Frontal cortex (tissue), 4 donors: ENCODE measurements around the gene IKZF4. TPM values are rescaled to one million over a fixed set of nuclear protein-coding genes. Genes with fewer than 3 reads are reported as not detected.

Source experiments
- DNase-seq, 2 donors: peaks; one replicate each; pipeline ENCODE4 v3.0.0; 2012; ENCODE audit warnings: low spot score in 2 of 2
- FAIRE-seq: peaks from 2 replicates; lab custom pipeline; 2012; peaks lifted over from hg19 to GRCh38; lab: Jason Lieb, UNC
- total RNA-seq: library from RNA; depleted of rRNA; stranded (reverse); fragments of >200 nt; gene quantifications from one replicate; pipeline ENCODE4 v1.2.3, GENCODE V29; 2014
- donor health status: control.
- donor health status: control.
- donor health status: control.

The IKZF4 gene
- total RNA-seq, 1 donor from 2014 or later, result 1.6 TPM

DNA sequence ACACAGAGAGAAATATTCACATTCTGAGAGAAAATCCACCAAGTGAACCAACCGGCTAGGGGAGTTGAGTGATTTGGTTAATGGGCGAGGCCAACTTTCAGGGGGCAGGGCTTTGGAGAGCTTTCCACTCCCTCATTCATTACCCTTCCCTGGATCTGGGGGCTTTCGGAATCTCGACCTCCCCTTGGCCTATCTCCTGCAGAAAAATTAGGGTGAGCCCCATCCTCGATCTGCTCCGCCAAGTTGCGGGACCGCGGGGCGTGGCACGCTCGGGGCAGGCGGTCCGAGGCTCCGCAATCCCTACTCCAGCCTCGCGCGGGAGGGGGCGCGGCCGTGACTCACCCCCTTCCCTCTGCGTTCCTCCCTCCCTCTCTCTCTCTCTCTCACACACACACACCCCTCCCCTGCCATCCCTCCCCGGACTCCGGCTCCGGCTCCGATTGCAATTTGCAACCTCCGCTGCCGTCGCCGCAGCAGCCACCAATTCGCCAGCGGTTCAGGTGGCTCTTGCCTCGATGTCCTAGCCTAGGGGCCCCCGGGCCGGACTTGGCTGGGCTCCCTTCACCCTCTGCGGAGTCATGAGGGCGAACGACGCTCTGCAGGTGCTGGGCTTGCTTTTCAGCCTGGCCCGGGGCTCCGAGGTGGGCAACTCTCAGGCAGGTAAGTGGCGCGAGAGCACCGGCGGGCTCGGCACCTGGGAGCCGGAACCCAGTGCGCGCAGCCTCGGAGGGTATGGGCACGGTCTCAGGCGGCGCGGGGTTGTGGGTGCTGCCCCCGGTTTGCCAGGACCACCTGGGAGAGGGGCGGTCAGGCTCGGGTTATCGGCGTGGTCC, 59.1 kb downstream of the IKZF4 start, which contains the start of gene ERBB3:
TSS of gene ERBB3 (plus strand) at position 443 of the 833 bp plus-strand sequence. CDS start at position 579, 136 bp downstream.
- FAIRE-seq (no peak), DNase-seq (peak; percentile 83 to 91)

GRCh38 chr12:56080556-56081138, 59.8 kb downstream of the IKZF4 start:
- DNase-seq (no peak), FAIRE-seq (no peak)

DNA sequence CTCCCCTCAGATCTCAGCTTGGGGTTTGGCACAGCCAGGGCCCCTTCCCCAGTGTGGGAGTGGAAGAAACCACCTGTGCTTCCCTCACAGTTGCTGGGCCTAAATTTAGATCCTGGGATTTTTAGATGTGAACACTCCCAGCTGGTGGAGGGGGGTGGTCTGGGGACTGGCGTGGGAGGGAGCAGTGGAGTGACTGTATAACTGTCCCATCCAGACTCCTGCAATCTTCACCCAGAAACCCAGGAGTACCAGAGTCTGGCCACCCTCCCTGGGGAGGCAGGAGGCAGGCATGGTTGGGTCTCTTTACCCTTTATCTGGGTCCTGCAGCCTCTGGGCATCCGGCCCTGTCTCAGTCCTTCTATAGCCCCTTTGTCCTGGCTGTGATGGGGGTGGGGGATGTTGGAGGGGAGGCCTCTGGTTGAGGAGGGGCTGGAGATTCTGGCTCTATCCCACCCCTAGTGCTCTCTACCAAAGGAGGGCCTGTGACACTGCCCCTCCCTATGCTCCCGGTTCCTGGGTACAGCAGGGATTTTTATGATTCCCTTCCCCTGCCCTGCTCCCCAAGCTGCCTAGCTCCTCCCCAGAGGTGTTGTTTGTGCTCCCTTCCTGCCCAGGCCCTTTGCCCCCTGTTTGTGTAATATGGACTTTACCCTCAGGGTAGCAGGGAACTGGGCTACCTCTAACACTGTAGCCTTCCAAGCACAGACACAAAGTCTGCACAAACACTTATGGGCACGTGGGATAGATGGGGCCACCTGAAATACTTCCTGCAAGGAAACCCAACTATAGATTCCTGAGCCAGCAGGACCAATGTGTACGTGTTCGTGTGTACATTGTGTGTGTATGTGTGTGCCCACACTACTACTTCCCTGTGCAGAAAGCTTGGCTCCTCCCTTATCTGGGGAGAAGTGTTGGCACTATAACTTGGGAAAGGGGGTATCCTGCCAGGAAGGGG, 60.8 kb downstream of the IKZF4 start:
- FAIRE-seq (no peak), DNase-seq (peak; percentile 29 to 71)

DNA sequence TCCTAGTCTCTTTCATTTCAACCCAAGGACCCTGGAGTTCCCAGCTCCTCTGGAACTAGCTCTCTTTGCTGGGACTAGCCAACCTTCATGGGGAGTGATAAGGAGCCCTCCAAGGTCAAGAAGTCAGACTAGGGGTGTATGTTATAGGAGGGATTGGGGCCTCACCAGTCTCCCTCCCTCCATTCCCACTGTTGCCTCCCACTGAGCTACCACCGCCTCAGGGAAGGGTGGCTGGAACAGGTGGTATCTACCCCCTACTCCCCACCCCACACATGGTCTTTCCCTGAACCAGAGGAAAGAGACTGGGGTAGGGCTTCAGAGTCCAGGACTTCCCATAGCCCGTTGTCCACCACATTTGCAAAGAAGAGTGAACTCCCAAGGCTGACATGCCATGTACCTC, 61.5 kb downstream of the IKZF4 start:
- FAIRE-seq (no peak), DNase-seq (no peak)

GRCh38 chr12:56082967-56083366, 62.1 kb downstream of the IKZF4 start:
- FAIRE-seq (no peak), DNase-seq (peak; percentile 52 to 78)

- FAIRE-seq, result no peak
- no peak for DNase-seq
These were observed 64.2 kb downstream of the IKZF4 start for GRCh38 chr12:56084958-56085543.

DNA sequence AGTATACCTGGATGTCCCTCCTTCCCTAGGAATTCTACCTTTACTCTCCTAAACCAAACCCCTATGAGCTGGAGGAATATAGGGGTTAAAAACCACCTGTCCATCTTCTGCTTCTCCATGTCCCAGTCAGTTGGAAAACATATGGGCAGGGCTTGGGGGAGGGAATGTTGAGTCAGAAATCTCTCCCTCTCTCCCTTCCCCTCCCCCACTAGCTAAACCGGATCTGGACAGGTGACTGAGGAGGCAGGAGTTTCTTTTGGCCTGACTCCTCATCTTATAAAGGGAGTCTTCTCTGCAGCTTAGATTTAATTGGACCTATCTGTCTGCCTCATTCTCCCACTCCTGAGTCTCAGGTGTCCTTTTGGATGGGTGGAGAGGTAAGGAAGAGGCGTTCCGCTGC, 65.3 kb downstream of the IKZF4 start:
- FAIRE-seq, result no peak

DNA sequence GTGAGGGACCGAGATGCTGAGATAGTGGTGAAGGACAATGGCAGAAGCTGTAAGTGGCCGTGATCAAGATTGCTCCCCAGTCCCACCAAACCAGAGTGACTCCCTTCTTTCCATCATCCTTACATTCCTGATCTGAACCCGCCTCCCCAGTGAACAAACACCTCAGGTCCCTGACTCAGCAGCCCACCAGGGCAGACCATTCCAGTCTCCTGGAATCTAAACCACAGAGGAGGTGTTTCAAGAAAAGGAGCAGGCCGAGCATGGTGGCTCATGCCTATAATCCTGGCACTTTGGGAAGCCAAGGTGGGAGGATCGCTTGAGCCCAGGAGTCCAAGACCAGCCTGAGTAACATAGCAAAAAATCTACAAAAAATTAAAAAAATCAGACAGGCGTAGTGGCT, 65.8 kb downstream of the IKZF4 start:
- no peak for FAIRE-seq
- DNase-seq, result no peak

More for the DNA sequence above, 65.3 kb downstream of the IKZF4 start:
- DNase-seq, result no peak

DNA sequence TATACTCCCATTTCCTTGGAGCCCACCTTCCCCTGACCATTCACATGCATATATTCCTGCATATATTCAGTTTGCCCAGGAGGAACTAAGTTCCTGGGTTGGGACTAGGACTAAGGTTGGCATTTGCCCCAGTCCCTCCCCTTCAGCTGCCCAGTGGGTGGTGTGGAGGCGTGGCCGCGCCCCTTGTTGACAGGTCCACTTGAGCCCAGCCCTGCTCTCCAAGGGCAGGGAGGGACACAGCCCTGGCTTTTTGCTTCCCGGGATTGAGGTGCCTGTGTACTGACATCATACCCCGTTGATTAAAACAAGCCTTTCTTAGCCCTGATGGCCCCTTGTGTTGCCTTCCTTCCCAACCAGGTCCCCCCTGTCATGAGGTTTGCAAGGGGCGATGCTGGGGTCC, 66.4 kb downstream of the IKZF4 start:
- no peak for FAIRE-seq

More for the DNA sequence above, 66.4 kb downstream of the IKZF4 start:
- DNase-seq, result no peak

Other genes with a start within 250 kb of the IKZF4 start
- gene SARNP, start 203.3 kb upstream of the IKZF4 start, total RNA-seq, result 66.4 TPM
- gene ORMDL2, start 203.0 kb upstream of the IKZF4 start, total RNA-seq, result 4.5 TPM
- 42.0 TPM for gene DNAJC14, start 191.5 kb upstream of the IKZF4 start, total RNA-seq
- gene MMP19, start 178.1 kb upstream of the IKZF4 start, total RNA-seq, result not detected
- 22.4 TPM for gene PYM1, start 93.1 kb upstream of the IKZF4 start, total RNA-seq
- 7.7 TPM for gene DGKA, start 89.9 kb upstream of the IKZF4 start, total RNA-seq
- gene PMEL, start 55.0 kb upstream of the IKZF4 start, total RNA-seq, result not detected
- 5.3 TPM for gene CDK2, start 54.2 kb upstream of the IKZF4 start, total RNA-seq
- 33.0 TPM for gene RAB5B, start 47.0 kb upstream of the IKZF4 start, total RNA-seq
- gene SUOX, start 23.8 kb upstream of the IKZF4 start, total RNA-seq, result 8.2 TPM
- gene RPS26, start 20.9 kb downstream of the IKZF4 start, total RNA-seq, result 15.5 TPM
- gene ERBB3, start 59.1 kb downstream of the IKZF4 start, total RNA-seq, result 2.0 TPM
- gene PA2G4, start 83.5 kb downstream of the IKZF4 start, total RNA-seq, result 74.6 TPM
- gene RPL41, start 95.6 kb downstream of the IKZF4 start, total RNA-seq, result 1,399 TPM
- 8.2 TPM for gene ZC3H10, start 97.2 kb downstream of the IKZF4 start, total RNA-seq
- 26.5 TPM for gene ESYT1, start 107.2 kb downstream of the IKZF4 start, total RNA-seq
- 123 TPM for gene MYL6B, start 131.5 kb downstream of the IKZF4 start, total RNA-seq
- 511 TPM for gene MYL6, start 137.3 kb downstream of the IKZF4 start, total RNA-seq
- 93.3 TPM for gene SMARCC2, start 168.4 kb downstream of the IKZF4 start, total RNA-seq
- 53.0 TPM for gene RNF41, start 200.9 kb downstream of the IKZF4 start, total RNA-seq
- 26.9 TPM for gene NABP2, start 203.3 kb downstream of the IKZF4 start, total RNA-seq
- gene SLC39A5, start 209.0 kb downstream of the IKZF4 start, total RNA-seq, result not detected
- 10.2 TPM for gene ANKRD52, start 237.3 kb downstream of the IKZF4 start, total RNA-seq
- 12.2 TPM for gene COQ10A, start 245.9 kb downstream of the IKZF4 start, total RNA-seq